HG03439 (cell line): ENCODE data around the gene NUP153.

Experiments
- ATAC-seq: cut with Tn5 transposase; IDR thresholded peaks from one replicate; pipeline ENCODE4 v1.9.1; 2021; ENCODE audit warnings: mild to moderate bottlenecking, moderate library complexity; ENCODE audit not compliant: unreplicated experiment

NUP153 gene

DNA sequence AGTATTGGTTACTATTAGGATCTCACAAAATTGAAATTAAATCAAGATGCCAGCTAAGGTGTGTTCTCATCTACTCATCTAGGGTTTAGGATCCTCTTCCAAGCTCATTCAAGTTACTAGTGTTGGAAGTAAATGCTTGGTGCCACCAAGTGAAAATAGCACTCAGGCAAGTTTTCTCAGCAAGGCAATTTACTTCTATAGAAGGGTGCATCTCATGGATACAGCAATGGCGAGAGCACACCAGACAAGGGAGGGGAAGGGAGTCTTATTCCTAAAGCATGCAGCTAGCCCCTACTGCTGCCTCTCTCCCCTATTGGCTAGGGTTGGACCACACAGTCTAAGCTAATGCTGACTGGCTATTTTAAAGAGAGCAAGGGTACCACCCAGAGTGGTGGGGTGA is 129.7 kb downstream of the NUP153 start:
- no peak for ATAC-seq

- ATAC-seq: no peak
Measured at GRCh38 chr6:17574866-17575560, 131.7 kb downstream of the NUP153 start.

GRCh38 chr6:17565399-17565798 is 141.3 kb downstream of the NUP153 start:
- no peak for ATAC-seq
